GM18519 (cell line): ENCODE results near the gene USH1G.
"Not testable (repeated sequence)": the region's sequence is repeated elsewhere in the genome, so short reads cannot be mapped to it uniquely, and the experiment has no call there.

Source experiments
- ATAC-seq: cut with Tn5 transposase; IDR thresholded peaks from one replicate; pipeline ENCODE4 v1.9.1; 2021; ENCODE audit warnings: mild to moderate bottlenecking, moderate library complexity; ENCODE audit not compliant: unreplicated experiment, low FRiP score

The USH1G gene

GRCh38 chr17:74922694-74923537, at the start of gene USH1G:
Gene USH1G, minus strand, starts transcription at chr17:74923255. Its CDS starts 182 bp downstream, at chr17:74923073.
- ATAC-seq: no peak

GRCh38 chr17:74972107-74972972, 49.3 kb upstream of the USH1G start, which contains the start of gene HID1:
Gene HID1, minus strand, starts transcription at chr17:74972759. Its CDS starts 103 bp downstream, at chr17:74972656.
- ATAC-seq: no peak

GRCh38 chr17:74971842-74972106, 48.7 kb upstream of the USH1G start:
- no peak for ATAC-seq

- no peak for ATAC-seq
These were observed 48.2 kb upstream of the USH1G start for GRCh38 chr17:74971069-74971841.

- ATAC-seq: no peak
These were observed 47.3 kb upstream of the USH1G start for GRCh38 chr17:74970395-74970794.

GRCh38 chr17:74969501-74969900, 46.4 kb upstream of the USH1G start:
- ATAC-seq: not testable (repeated sequence)

- ATAC-seq: no peak
These were observed 45.3 kb upstream of the USH1G start for GRCh38 chr17:74968361-74968780.

GRCh38 chr17:74964988-74965622, 42.0 kb upstream of the USH1G start:
- ATAC-seq: no peak

GRCh38 chr17:74964246-74964761, 41.2 kb upstream of the USH1G start:
- no peak for ATAC-seq

- ATAC-seq: no peak
These were observed 40.6 kb upstream of the USH1G start for GRCh38 chr17:74963656-74964055.

- ATAC-seq: no peak
These were observed 39.8 kb upstream of the USH1G start for GRCh38 chr17:74962622-74963394.

- no peak for ATAC-seq
These were observed 38.7 kb upstream of the USH1G start for GRCh38 chr17:74961657-74962350.

- ATAC-seq: no peak
These were observed 37.7 kb upstream of the USH1G start for GRCh38 chr17:74960570-74961342.

- no peak for ATAC-seq
These were observed 36.9 kb upstream of the USH1G start for GRCh38 chr17:74959826-74960515.

- ATAC-seq: no peak
These were observed 35.1 kb upstream of the USH1G start for GRCh38 chr17:74957935-74958740.

- no peak for ATAC-seq
These were observed 33.0 kb upstream of the USH1G start for GRCh38 chr17:74956093-74956492.
